Vagina (tissue), 2 donors: Measurements from ENCODE around the gene NLGN4Y.

Experiments used
- CTCF ChIP-seq, 3 experiments: fragments of 450-650 bp in 2 of 3; fragments of 200-600 bp in 1 of 3; sonication (generic) in 1 of 3; IDR thresholded peaks; one replicate each; pipeline ENCODE4 v1.5.1; 2017 to 2019; ENCODE audit warnings: antibody characterized with exemption in 3 of 3, mild to moderate bottlenecking in 2 of 3, moderate library complexity in 2 of 3
- POLR2A ChIP-seq, 2 donors: fragments of 450-650 bp; IDR thresholded peaks; one replicate each; pipeline ENCODE4 v1.6.1; 2017; ENCODE audit warnings: antibody characterized with exemption in 2 of 2, mild to moderate bottlenecking in 2 of 2, moderate library complexity in 2 of 2

GRCh38 chrY:14822201-14822600 lies 297.9 kb downstream of the NLGN4Y start:
- TF ChIP-seq CTCF (IDR thresholded peaks at IDR 0.05) (no peak), POLR2A (IDR thresholded peaks at IDR 0.05) (no peak)
